Measurements from ENCODE around the gene CFAP69.

Gene CFAP69

GRCh38 chr7:90222811-90223725 is 21.9 kb upstream of the CFAP69 start:
- Histone ChIP-seq H3K27ac (ENCODE audit: low read length) (no peak overlapping the region), H3K36me3 (ENCODE audit: insufficient read depth, low read length) (no peaks in the 10 kb centered on the region), H3K9ac (ENCODE audit: low read depth, low read length) (no peak overlapping the region), H4K20me1 (ENCODE audit: insufficient read depth, low read length) (no peaks in the 10 kb centered on the region), H3K79me2 (ENCODE audit: insufficient read depth, low read length) (no peaks in the 10 kb centered on the region), H2AFZ (ENCODE audit: low read depth, low read length) (no peak overlapping the region), H3K4me1 (ENCODE audit: insufficient read depth, low read length) (no peaks in the 10 kb centered on the region), H3K9me3 (ENCODE audit: insufficient read depth, low read length, severe bottlenecking) (no peaks in the 10 kb centered on the region), H3K4me3 (ENCODE audit: low read depth in 1 of 2, low read length in 2 of 2) (no peak overlapping the region), H3K4me2 (ENCODE audit: insufficient read depth, low read length) (no peak overlapping the region), H3K27me3 (ENCODE audit: insufficient read depth, low read length, poor library complexity) (no peaks in the 10 kb centered on the region)
- ATAC-seq (ENCODE audit: insufficient read depth, low read depth) (no peak), DNase-seq (no peak)
- TF ChIP-seq EZH2 (IDR thresholded peaks at IDR 0.05; ENCODE audit: borderline replicate concordance, low read depth, low read length, severe bottlenecking): no peak
- TF ChIP-seq CTCF (IDR thresholded peaks at IDR 0.05; ENCODE audit: borderline replicate concordance, extremely low read depth, low read length, poor library complexity, severe bottlenecking): no peak

- Histone ChIP-seq H3K4me2 (ENCODE audit: insufficient read depth, low read length) (no peak overlapping the region), H3K9me3 (ENCODE audit: insufficient read depth, low read length, severe bottlenecking) (no peaks in the 10 kb centered on the region), H3K79me2 (ENCODE audit: insufficient read depth, low read length) (no peaks in the 10 kb centered on the region), H3K9ac (ENCODE audit: low read depth, low read length) (no peak overlapping the region), H3K4me3 (ENCODE audit: low read depth in 1 of 2, low read length in 2 of 2) (no peak overlapping the region), H3K27me3 (ENCODE audit: insufficient read depth, low read length, poor library complexity) (no peaks in the 10 kb centered on the region), H3K27ac (ENCODE audit: low read length) (no peak overlapping the region), H2AFZ (ENCODE audit: low read depth, low read length) (no peak overlapping the region), H4K20me1 (ENCODE audit: insufficient read depth, low read length) (no peaks in the 10 kb centered on the region), H3K36me3 (ENCODE audit: insufficient read depth, low read length) (no peaks in the 10 kb centered on the region), H3K4me1 (ENCODE audit: insufficient read depth, low read length) (no peaks in the 10 kb centered on the region)
- TF ChIP-seq EZH2 (IDR thresholded peaks at IDR 0.05; ENCODE audit: borderline replicate concordance, low read depth, low read length, severe bottlenecking): no peak
- no peak for TF ChIP-seq CTCF (IDR thresholded peaks at IDR 0.05; ENCODE audit: borderline replicate concordance, extremely low read depth, low read length, poor library complexity, severe bottlenecking)
- no peak for ATAC-seq (ENCODE audit: insufficient read depth, low read depth)
- DNase-seq: no peak
These were observed 20.8 kb upstream of the CFAP69 start for GRCh38 chr7:90224195-90224594.

GRCh38 chr7:90225181-90225580 is 19.8 kb upstream of the CFAP69 start:
- no peak overlapping the region for H3K27ac ChIP-seq (ENCODE audit: low read length)
- no peaks in the 10 kb centered on the region for H3K79me2 ChIP-seq (ENCODE audit: insufficient read depth, low read length)
- H2AFZ ChIP-seq (ENCODE audit: low read depth, low read length): no peak overlapping the region
- no peak for DNase-seq
- H3K9me3 ChIP-seq (ENCODE audit: insufficient read depth, low read length, severe bottlenecking): no peaks in the 10 kb centered on the region
- ATAC-seq (ENCODE audit: insufficient read depth, low read depth): no peak
- no peaks in the 10 kb centered on the region for H3K36me3 ChIP-seq (ENCODE audit: insufficient read depth, low read length)
- H3K4me2 ChIP-seq (ENCODE audit: insufficient read depth, low read length): no peak overlapping the region
- H4K20me1 ChIP-seq (ENCODE audit: insufficient read depth, low read length): no peaks in the 10 kb centered on the region
- H3K4me1 ChIP-seq (ENCODE audit: insufficient read depth, low read length): no peaks in the 10 kb centered on the region
- no peaks in the 10 kb centered on the region for H3K27me3 ChIP-seq (ENCODE audit: insufficient read depth, low read length, poor library complexity)
- TF ChIP-seq EZH2 (IDR thresholded peaks at IDR 0.05; ENCODE audit: borderline replicate concordance, low read depth, low read length, severe bottlenecking) (no peak), CTCF (IDR thresholded peaks at IDR 0.05; ENCODE audit: borderline replicate concordance, extremely low read depth, low read length, poor library complexity, severe bottlenecking) (no peak)
- no peak overlapping the region for H3K9ac ChIP-seq (ENCODE audit: low read depth, low read length)
- no peak overlapping the region for H3K4me3 ChIP-seq (ENCODE audit: low read depth in 1 of 2, low read length in 2 of 2)
